ENCODE results near the gene STXBP3. TPM values are rescaled to one million over a fixed set of nuclear protein-coding genes. Genes with fewer than 3 reads are reported as not detected.

Gene STXBP3
- total and polyA plus RNA-seq, 2 of the 8 experiments (the other 6 are each of a cell fraction or from before 2014, with no cell fraction given), result 6.0 to 38.5 TPM

- Histone ChIP-seq H3K79me2 (ENCODE audit: control insufficient read depth in 1 of 2, insufficient read depth in 2 of 2, low read length in 2 of 2) (no peaks in the 10 kb centered on the region), H3K79me1 (ENCODE audit: low read depth, low read length) (no peaks in the 10 kb centered on the region), H3K27me3 (replicated peaks in 1 of 4; ENCODE audit: control insufficient read depth in 3 of 4, extremely low read depth in 1 of 4, insufficient read depth in 3 of 4, low read length in 3 of 4) (no peaks in the 10 kb centered on the region), H3K4me3 (ENCODE audit: extremely low read depth in 1 of 4, insufficient read depth in 2 of 4, low read depth in 3 of 4, low read length in 4 of 4) (no peak overlapping the region), H3K4me2 (ENCODE audit: insufficient read depth in 1 of 2, low read depth in 2 of 2, low read length in 2 of 2) (no peak overlapping the region), H2BK15ac (ENCODE audit: low read length) (no peak overlapping the region), H4K8ac (ENCODE audit: extremely low read depth, insufficient read depth, low read length) (no peak overlapping the region), H4K20me1 (replicated peaks in 1 of 2; ENCODE audit: control insufficient read depth in 1 of 2, insufficient read depth in 2 of 2, low read length in 2 of 2) (no peaks in the 10 kb centered on the region), H3K36me3 (ENCODE audit: control insufficient read depth in 2 of 4, insufficient read depth in 4 of 4, low read length in 3 of 4) (peaks cover 0 to 23% (median 12%) of the 10 kb centered on the region in 4 experiments; a peak in 5 of 8 replicates), H3K4me1 (replicated peaks in 1 of 4; ENCODE audit: control insufficient read depth in 3 of 4, insufficient read depth in 4 of 4, low read length in 3 of 4) (no peaks in the 10 kb centered on the region), H2BK20ac (ENCODE audit: low read length) (no peak overlapping the region), H2BK120ac (replicated peaks; ENCODE audit: low read depth, low read length) (no peak overlapping the region), H3K23ac (ENCODE audit: insufficient read length) (no peak overlapping the region), H3K9me3 (ENCODE audit: insufficient read depth in 2 of 2, low read depth in 1 of 2, low read length in 1 of 2) (peaks cover 11 to 16% of the 10 kb centered on the region in 2 experiments; a peak in 3 of 4 replicates), H3K9ac (replicated peaks in 1 of 4; ENCODE audit: extremely low read depth in 1 of 4, low read depth in 3 of 4, low read length in 3 of 4) (no peak overlapping the region), H3K23me2 (ENCODE audit: low read depth, low read length) (no peaks in the 10 kb centered on the region), H2BK12ac (ENCODE audit: low read depth, low read length) (no peak overlapping the region), H4K5ac (ENCODE audit: insufficient read length, low read depth, low read length) (no peak overlapping the region), H2AK5ac (ENCODE audit: low read depth, low read length) (no peak overlapping the region), H2BK5ac (ENCODE audit: low read depth, low read length) (no peak overlapping the region), H2AFZ (ENCODE audit: low read length) (no peak overlapping the region), H3K18ac (ENCODE audit: extremely low read depth, low read length) (no peak overlapping the region), H4K91ac (replicated peaks; ENCODE audit: insufficient read length, low read length) (no peak overlapping the region), H3K56ac (replicated peaks; ENCODE audit: insufficient read length, low read depth, low read length) (no peak overlapping the region), H3K27ac (ENCODE audit: low read depth, low read length) (no peak overlapping the region), H3K4ac (replicated peaks; ENCODE audit: insufficient read length, low read depth, low read length) (no peak overlapping the region), H3K14ac (ENCODE audit: insufficient read length) (no peak overlapping the region)
- DNase-seq (ENCODE audit: low read depth in 1 of 2, low spot score in 2 of 2) (no peak), FAIRE-seq (peak; percentile 42)
- CTCF ChIA-PET (ENCODE audit: partially characterized antibody), result no interaction called here
- 92% methylated on average over 1 of the region's 1 CpG; no CpG with 5 or more reads in 1 of the 2 experiments for WGBS, 2 experiments (ENCODE audit: extremely low coverage in 1 of 2, insufficient coverage in 1 of 2, insufficient read length in 1 of 2, insufficient replicate concordance in 2 of 2, low coverage in 1 of 2, low lambda C conversion rate in 2 of 2, missing lambda C conversion rate in 1 of 2)
- POLR2A ChIA-PET (ENCODE audit: partially characterized antibody), result interaction anchor here (0.6 kb wide), 1 partner anchor 36 kb away, joined by 3 read pairs; no protein-coding TSS in a partner anchor
- no peak for TF ChIP-seq GABPA (IDR thresholded peaks at IDR 0.05; ENCODE audit: borderline replicate concordance, insufficient read depth, low read length)
- TF ChIP-seq BRCA1 (IDR thresholded peaks at IDR 0.05; ENCODE audit: low read depth, low read length), result no peak
Measured at GRCh38 chr1:108791790-108792189, 45.3 kb downstream of the STXBP3 start.
